NB4 (cell line): ENCODE measurements around the gene AQP12A.

Source experiments
- CTCF ChIP-seq: IDR thresholded peaks from one replicate; pipeline ENCODE4 v1.5.1; 2012; ENCODE audit warnings: low read depth, low read length
- MYC ChIP-seq: IDR thresholded peaks from 2 replicates; pipeline ENCODE4 v1.6.1; 2011; ENCODE audit warnings: low read depth, low read length
- POLR2A ChIP-seq: IDR thresholded peaks from 2 replicates; pipeline ENCODE4 v1.6.1; 2011; ENCODE audit warnings: mild to moderate bottlenecking; ENCODE audit not compliant: insufficient read length; ENCODE audit errors: extremely low read depth

- no peak for TF ChIP-seq CTCF
- no peak for TF ChIP-seq POLR2A
- no peak for TF ChIP-seq MYC
Observed at GRCh38 chr2:240708457-240708856, 16.8 kb downstream of the AQP12A start.
